K562 (cell line): ENCODE data around the gene CNKSR3. TPM values are rescaled to one million over a fixed set of nuclear protein-coding genes. Genes with fewer than 3 reads are reported as not detected.

Experiments used
- ARID1B ChIP-seq: fragments of 450-650 bp; IDR thresholded peaks from 2 replicates; pipeline ENCODE4 v1.6.1; 2016; ENCODE audit warnings: antibody characterized with exemption, mild to moderate bottlenecking, inconsistent platforms
- ETV1 ChIP-seq: fragments of 450-650 bp; conservative IDR thresholded peaks from 2 replicates; pipeline ENCODE4 v1.6.1; 2016; ENCODE audit warnings: missing genetic modification characterization, control low read depth, low read depth, missing compliant biosample characterization
- HDAC1 ChIP-seq, 2 experiments: fragments of 450-650 bp; IDR thresholded peaks; 2 replicates each; pipeline ENCODE4 v1.6.1; 2016 to 2017; ENCODE audit warnings: inconsistent platforms in 1 of 2, mild to moderate bottlenecking in 1 of 2, moderate library complexity in 1 of 2
- HNRNPUL1 ChIP-seq: fragments of 200-400 bp; formaldehyde crosslinking; IDR thresholded peaks from 2 replicates; pipeline ENCODE4 v1.6.1; 2017; ENCODE audit warnings: low read length
- KHSRP ChIP-seq: fragments of 450-650 bp; IDR thresholded peaks from 2 replicates; pipeline ENCODE4 v1.6.1; 2017
- L3MBTL2 ChIP-seq: fragments of 450-650 bp; IDR thresholded peaks from 2 replicates; pipeline ENCODE4 v1.6.1; 2016; ENCODE audit warnings: mild to moderate bottlenecking, moderate library complexity
- MAFK ChIP-seq: IDR thresholded peaks from 2 replicates; pipeline ENCODE4 v1.6.1; 2011; ENCODE audit warnings: low read length, improper control_type of control experiment
- PRDM10 ChIP-seq: fragments of 450-650 bp; IDR thresholded peaks from 2 replicates; pipeline ENCODE4 v1.6.1; 2018; ENCODE audit not compliant: partially characterized antibody
- PURB ChIP-seq: sonication (generic); formaldehyde crosslinking; IDR thresholded peaks from 2 replicates; pipeline ENCODE4 v1.9.0; 2021; ENCODE audit warnings: low read depth, mild to moderate bottlenecking, missing genetic modification reagents
- SMARCB1 ChIP-seq: IDR thresholded peaks from 2 replicates; pipeline ENCODE4 v1.6.1; 2011; ENCODE audit warnings: improper control_type of control experiment, low read depth; ENCODE audit not compliant: insufficient read length
- TCF3 ChIP-seq: sonication (generic); formaldehyde crosslinking; IDR thresholded peaks from 2 replicates; pipeline ENCODE4 v1.4.0; 2020; ENCODE audit warnings: mild to moderate bottlenecking, missing genetic modification reagents
- ZMIZ1 ChIP-seq, 2 experiments: fragments of 150-350 bp in 1 of 2; IDR thresholded peaks; 2 replicates each; pipeline ENCODE4 v1.6.1; 2012 to 2016; ENCODE audit warnings: low read depth in 2 of 2, low read length in 2 of 2, mild to moderate bottlenecking in 1 of 2, moderate library complexity in 1 of 2
- ZNF124 ChIP-seq: sonication (generic); formaldehyde crosslinking; IDR thresholded peaks from 2 replicates; pipeline ENCODE4 v1.8.1; 2022; ENCODE audit warnings: missing genetic modification reagents
- ZNF707 ChIP-seq: fragments of 250-450 bp; sonication (Bioruptor Pico); conservative IDR thresholded peaks from 2 replicates; pipeline ENCODE4 v1.8.0; 2022; ENCODE audit warnings: inconsistent platforms, mild to moderate bottlenecking, moderate library complexity
- ZNF79 ChIP-seq: fragments of 250-450 bp; sonication (Bioruptor Pico); IDR thresholded peaks from 2 replicates; pipeline ENCODE4 v1.4.0; 2020; ENCODE audit warnings: low read depth, mild to moderate bottlenecking, moderate library complexity
- polyA plus RNA-seq, 8 experiments: library from polyadenylated mRNA; depleted of rRNA in 4 of 8; stranded (reverse) in 5 of 8; unstranded in 3 of 8; fragments of >200 nt; fragmentation: Nextera tagmentation in 2 of 8; fragmentation: Illumina TruSeq in 1 of 8; extraction: Ambion mirVana in 2 of 8; extraction: Trizol in 1 of 8; gene quantifications; 2 replicates each; pipeline versions ENCODE4 v1.2.1 to v1.2.3, GENCODE V29; 2011 to 2014; ENCODE audit warnings: inconsistent platforms in 1 of 8, missing spikeins in 1 of 8
- total RNA-seq, 7 experiments: library from RNA; depleted of rRNA in 6 of 7; stranded (reverse); fragments of >200 nt in 6 of 7; fragmentation: Illumina TruSeq in 2 of 7; extraction: Trizol in 2 of 7; gene quantifications; 2 replicates each; pipeline versions ENCODE4 v1.2.1 to v1.2.3, GENCODE V29; 2011 to 2021; ENCODE audit warnings: low replicate concordance in 1 of 7

CNKSR3 gene
- total and polyA plus RNA-seq, 9 of the 15 experiments (the other 6 are each of a cell fraction or from before 2014, with no cell fraction given): 4.5 to 29.6 (median 9.5) TPM

- TF ChIP-seq PURB (CRISPR knock-in tag): no peak
- TF ChIP-seq TCF3 (CRISPR knock-in tag): peak; percentile 93
- TF ChIP-seq HDAC1 (IDR thresholded peaks at IDR 0.05): peak; percentile 49 to 76; a peak in 3 of 4 replicates
- TF ChIP-seq KHSRP: peak; percentile 63; the same call in 1 of the 2 replicates
- TF ChIP-seq MAFK: 0 out of 2 replicates have a peak, but pooled peaks have one; percentile 12
- peak in 1 of 2 experiments; percentile 95; a peak in 2 of 4 replicates for TF ChIP-seq ZMIZ1 (IDR thresholded peaks at IDR 0.05; ENCODE audit: low read depth in 2 of 2, low read length in 2 of 2)
- TF ChIP-seq SMARCB1: peak; percentile 87
- TF ChIP-seq ETV1 (tag): peak; percentile 95
- no peak for TF ChIP-seq ZNF124
- TF ChIP-seq ZNF79: no peak
- TF ChIP-seq L3MBTL2: no peak
- peak; percentile 98 for TF ChIP-seq ARID1B
- no peak for TF ChIP-seq HNRNPUL1
- TF ChIP-seq PRDM10: peak; percentile 27
- TF ChIP-seq ZNF707 (CRISPR knock-in tag): no peak
These were observed 77.7 kb downstream of the CNKSR3 start (continued) for GRCh38 chr6:154432533-154433476.
